Trophoblast cell (in vitro differentiated cells and primary cell): Measurements from ENCODE around the gene MIEF2.

Experiments used
- DNase-seq, 2 donors: peaks; one replicate each; pipeline ENCODE4 v3.0.0-alpha.2; 2016
- H2AFZ ChIP-seq: 2 replicates; pipeline ENCODE4 v1.6.1; 2013; ENCODE audit warnings: low read length, moderate library complexity, mild to moderate bottlenecking; ENCODE audit not compliant: insufficient read depth, poor library complexity
- H2AK5ac ChIP-seq: 2 replicates; pipeline ENCODE4 v1.6.1; 2013; ENCODE audit warnings: mild to moderate bottlenecking, low read length
- H2BK120ac ChIP-seq: 2 replicates; pipeline ENCODE4 v1.6.1; 2013; ENCODE audit warnings: low read length, mild to moderate bottlenecking, moderate library complexity; ENCODE audit not compliant: insufficient read depth, poor library complexity
- H2BK12ac ChIP-seq: 2 replicates; pipeline ENCODE4 v1.6.1; 2013; ENCODE audit warnings: mild to moderate bottlenecking, low read length, moderate library complexity
- H2BK5ac ChIP-seq: 2 replicates; pipeline ENCODE4 v1.6.1; 2013; ENCODE audit warnings: low read length, low read depth, moderate library complexity, mild to moderate bottlenecking; ENCODE audit not compliant: poor library complexity
- H3K14ac ChIP-seq: 2 replicates; pipeline ENCODE4 v1.6.1; 2013; ENCODE audit warnings: mild to moderate bottlenecking, low read length
- H3K18ac ChIP-seq: 2 replicates; pipeline ENCODE4 v1.6.1; 2013; ENCODE audit warnings: mild to moderate bottlenecking, low read length
- H3K23ac ChIP-seq: 2 replicates; pipeline ENCODE4 v1.6.1; 2013; ENCODE audit warnings: low read length
- H3K27ac ChIP-seq: 2 replicates; pipeline ENCODE4 v1.5.1; 2013; ENCODE audit warnings: low read depth, mild to moderate bottlenecking, inconsistent platforms, low read length, moderate library complexity
- H3K27me3 ChIP-seq: 2 replicates; pipeline ENCODE4 v1.6.1; 2013; ENCODE audit warnings: inconsistent platforms, mild to moderate bottlenecking, low read length, moderate library complexity; ENCODE audit not compliant: insufficient read depth
- H3K36me3 ChIP-seq, 2 experiments: 1 replicate in 1 of 2; 2 replicates in 1 of 2; pipeline ENCODE4 v1.6.1; 2013; ENCODE audit warnings: low read length in 2 of 2, mild to moderate bottlenecking in 2 of 2, moderate library complexity in 1 of 2; ENCODE audit not compliant: insufficient read depth in 2 of 2, control insufficient read depth in 1 of 2
- H3K4ac ChIP-seq: 2 replicates; pipeline ENCODE4 v1.6.1; 2013; ENCODE audit warnings: low read depth, mild to moderate bottlenecking, low read length, moderate library complexity
- H3K4me1 ChIP-seq, 2 experiments: 1 replicate in 1 of 2; 2 replicates in 1 of 2; pipeline ENCODE4 v1.6.1; 2013; ENCODE audit warnings: low read length in 2 of 2, mild to moderate bottlenecking in 2 of 2, moderate library complexity in 1 of 2; ENCODE audit not compliant: insufficient read depth in 2 of 2, control insufficient read depth in 1 of 2
- H3K4me2 ChIP-seq: 2 replicates; pipeline ENCODE4 v1.6.1; 2013; ENCODE audit warnings: inconsistent platforms, mild to moderate bottlenecking, low read length, moderate library complexity
- H3K4me3 ChIP-seq: 2 replicates; pipeline ENCODE4 v1.5.1; 2013; ENCODE audit warnings: mild to moderate bottlenecking, low read depth, low read length, inconsistent platforms
- H3K79me1 ChIP-seq: one replicate; pipeline ENCODE4 v1.6.1; 2013; ENCODE audit warnings: low read length
- H3K79me2 ChIP-seq: 2 replicates; pipeline ENCODE4 v1.6.1; 2013; ENCODE audit warnings: low read length, mild to moderate bottlenecking; ENCODE audit not compliant: control insufficient read depth, insufficient read depth, poor library complexity
- H3K9ac ChIP-seq: 2 replicates; pipeline ENCODE4 v1.6.1; 2013; ENCODE audit warnings: mild to moderate bottlenecking, low read length
- H3K9me3 ChIP-seq: 2 replicates; pipeline ENCODE4 v1.6.1; 2013; ENCODE audit warnings: low read depth, mild to moderate bottlenecking, control low read depth, inconsistent platforms, low read length; ENCODE audit not compliant: insufficient read depth
- H4K12ac ChIP-seq: 2 replicates; pipeline ENCODE4 v1.6.1; 2013; ENCODE audit warnings: low read depth, mild to moderate bottlenecking, low read length, moderate library complexity
- H4K8ac ChIP-seq: 2 replicates; pipeline ENCODE4 v1.6.1; 2013; ENCODE audit warnings: low read depth, mild to moderate bottlenecking, low read length, moderate library complexity
- H4K91ac ChIP-seq: one replicate; pipeline ENCODE4 v1.6.1; 2013; ENCODE audit warnings: low read depth, mild to moderate bottlenecking, low read length, moderate library complexity
- WGBS: extraction: QIAGEN DNeasy Blood & Tissue Kit; methylation state at CpG from one replicate; pipeline ENCODE4 v1.1.7; 2013; ENCODE audit warnings: missing lambda C conversion rate; ENCODE audit not compliant: insufficient read length, insufficient coverage; ENCODE audit errors: extremely low coverage; 5-methylcytosine and 5-hydroxymethylcytosine counted together

The MIEF2 gene

DNA sequence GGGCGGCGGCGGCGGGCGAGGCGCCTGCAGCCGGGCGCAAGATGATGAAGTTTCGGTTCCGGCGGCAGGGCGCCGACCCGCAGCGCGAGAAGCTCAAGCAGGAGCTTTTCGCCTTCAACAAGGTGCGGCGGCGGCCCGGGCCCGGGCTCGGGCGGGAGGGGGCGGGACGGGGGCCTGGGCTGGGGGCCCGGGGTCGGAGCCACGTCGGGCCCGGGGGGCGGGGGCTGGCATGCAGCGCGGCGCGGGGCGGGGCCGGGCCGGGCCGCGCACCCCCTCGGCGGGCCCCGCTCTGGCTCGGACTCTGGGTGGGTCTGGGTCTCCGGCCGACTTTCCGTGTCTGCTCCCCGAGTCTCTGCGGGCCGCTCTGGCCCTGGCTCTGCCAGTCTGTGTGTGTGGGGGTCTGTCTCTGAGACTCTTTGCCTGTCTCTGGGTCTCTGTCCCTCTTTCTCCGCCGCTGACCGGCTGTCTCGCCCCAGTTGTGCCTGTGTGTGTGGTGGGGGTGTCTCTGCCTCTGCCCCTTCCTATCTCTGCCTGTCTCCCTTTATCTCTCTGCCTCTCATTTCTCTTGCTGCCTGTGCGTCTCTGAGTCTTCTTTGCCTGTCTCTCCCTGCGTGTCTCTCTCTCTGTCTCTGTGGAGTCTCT is 34.7 kb upstream of the MIEF2 start:
- H2BK5ac ChIP-seq, result peak overlapping the region; percentile 25
- peaks cover 18% of the 10 kb centered on the region for H3K79me1 ChIP-seq
- peaks cover 10% of the 10 kb centered on the region for H3K79me2 ChIP-seq
- WGBS, result no CpG with 5 or more reads among the region's 57 CpGs
- H2AK5ac ChIP-seq, result peak overlapping the region; percentile 8
- H3K4me1 ChIP-seq, result peaks cover 16 to 22% of the 10 kb centered on the region in 2 experiments
- H3K9me3 ChIP-seq, result no peaks in the 10 kb centered on the region
- H3K14ac ChIP-seq, result peak overlapping the region; percentile 75
- peak overlapping the region; percentile 87 for H3K4ac ChIP-seq
- H3K4me3 ChIP-seq, result peak overlapping the region; percentile 78
- DNase-seq, result no peak
- peak overlapping the region; percentile 77 for H4K8ac ChIP-seq
- H3K27ac ChIP-seq, result no peak overlapping the region
- H2BK120ac ChIP-seq, result peak overlapping the region; percentile 26
- peak overlapping the region; percentile 58 for H3K18ac ChIP-seq
- H2AFZ ChIP-seq, result peak overlapping the region; percentile 80
- H4K12ac ChIP-seq, result peak overlapping the region; percentile 70
- H2BK12ac ChIP-seq, result no peak overlapping the region
- peak overlapping the region; percentile 76 for H3K4me2 ChIP-seq
- peak overlapping the region; percentile 77 for H3K9ac ChIP-seq
- peak overlapping the region; percentile 71 for H4K91ac ChIP-seq
- H3K36me3 ChIP-seq, result no peaks in the 10 kb centered on the region
- H3K23ac ChIP-seq, result peak overlapping the region; percentile 4
- no peaks in the 10 kb centered on the region for H3K27me3 ChIP-seq

DNA sequence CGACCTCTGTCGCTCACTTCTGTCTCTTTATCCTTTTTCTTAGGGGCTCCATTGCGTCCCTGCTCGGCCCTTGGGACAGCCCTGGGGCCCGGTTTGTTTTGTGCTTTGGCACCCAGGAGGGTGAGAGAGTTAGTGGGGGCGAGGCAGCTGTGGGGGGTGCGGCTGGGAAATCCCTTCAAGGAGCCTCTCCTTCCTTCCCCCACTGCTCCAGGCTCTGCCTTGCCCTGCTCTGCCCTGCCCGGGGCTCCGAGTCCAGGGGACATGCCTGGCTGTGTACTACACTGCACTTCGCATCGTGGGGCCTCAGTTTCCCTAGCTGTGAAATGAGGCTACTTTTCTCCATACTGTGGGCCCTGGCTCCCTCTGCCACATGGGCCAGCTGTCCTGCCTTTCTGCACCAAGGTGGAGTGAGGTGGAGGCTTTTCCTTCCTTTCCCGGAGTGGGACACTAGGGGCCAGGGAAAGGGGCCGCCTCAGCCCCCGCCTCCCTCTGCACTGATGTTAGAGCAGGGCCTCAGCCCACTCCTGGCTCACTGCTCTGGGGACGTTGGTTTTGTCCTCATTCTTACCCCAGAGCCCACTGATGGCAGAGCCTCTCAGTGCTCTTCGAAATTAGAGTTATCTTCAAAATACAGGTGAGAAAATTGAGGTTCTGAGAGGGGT is 34.0 kb upstream of the MIEF2 start:
- H2AK5ac ChIP-seq, result peak overlapping the region; percentile 8
- peaks cover 16 to 20% of the 10 kb centered on the region in 2 experiments for H3K4me1 ChIP-seq
- peak overlapping the region; percentile 77 for H4K8ac ChIP-seq
- peak overlapping the region; percentile 78 for H3K4me3 ChIP-seq
- H2AFZ ChIP-seq, result no peak overlapping the region
- peak overlapping the region; percentile 4 for H3K23ac ChIP-seq
- peak overlapping the region; percentile 77 for H3K9ac ChIP-seq
- H2BK12ac ChIP-seq, result no peak overlapping the region
- no peak overlapping the region for H2BK120ac ChIP-seq
- H3K79me1 ChIP-seq, result peaks cover 18% of the 10 kb centered on the region
- peak overlapping the region; percentile 71 for H4K91ac ChIP-seq
- peaks cover 10% of the 10 kb centered on the region for H3K79me2 ChIP-seq
- peak overlapping the region; percentile 58 for H3K18ac ChIP-seq
- WGBS, result no CpG with 5 or more reads among the region's 16 CpGs
- DNase-seq, result no peak
- peak overlapping the region; percentile 87 for H3K4ac ChIP-seq
- H3K4me2 ChIP-seq, result peak overlapping the region; percentile 76
- no peaks in the 10 kb centered on the region for H3K9me3 ChIP-seq
- H3K14ac ChIP-seq, result peak overlapping the region; percentile 47
- no peaks in the 10 kb centered on the region for H3K27me3 ChIP-seq
- H3K27ac ChIP-seq, result no peak overlapping the region
- H2BK5ac ChIP-seq, result no peak overlapping the region
- H4K12ac ChIP-seq, result no peak overlapping the region
- H3K36me3 ChIP-seq, result no peaks in the 10 kb centered on the region

- no peak overlapping the region for H3K9ac ChIP-seq
- H3K4me2 ChIP-seq, result no peak overlapping the region
- peaks cover 8% of the 10 kb centered on the region in 2 experiments for H3K36me3 ChIP-seq
- H4K12ac ChIP-seq, result no peak overlapping the region
- H3K79me2 ChIP-seq, result peaks cover 10% of the 10 kb centered on the region
- H3K27ac ChIP-seq, result no peak overlapping the region
- no peak overlapping the region for H2AK5ac ChIP-seq
- peak overlapping the region; percentile 16 for H3K4ac ChIP-seq
- H3K79me1 ChIP-seq, result peaks cover 18% of the 10 kb centered on the region
- H3K4me3 ChIP-seq, result no peak overlapping the region
- no peak overlapping the region for H3K23ac ChIP-seq
- DNase-seq, result no peak
- no peak overlapping the region for H2BK12ac ChIP-seq
- H4K8ac ChIP-seq, result no peak overlapping the region
- H3K18ac ChIP-seq, result no peak overlapping the region
- H3K27me3 ChIP-seq, result no peaks in the 10 kb centered on the region
- no peak overlapping the region for H2AFZ ChIP-seq
- H2BK120ac ChIP-seq, result no peak overlapping the region
- no CpG with 5 or more reads among the region's 5 CpGs for WGBS
- peaks cover 16 to 20% of the 10 kb centered on the region in 2 experiments for H3K4me1 ChIP-seq
- no peaks in the 10 kb centered on the region for H3K9me3 ChIP-seq
- H2BK5ac ChIP-seq, result no peak overlapping the region
- no peak overlapping the region for H3K14ac ChIP-seq
- H4K91ac ChIP-seq, result no peak overlapping the region
These were observed 32.8 kb upstream of the MIEF2 start for GRCh38 chr17:18227635-18228034.

GRCh38 chr17:18228176-18228682 is 32.2 kb upstream of the MIEF2 start:
- Histone ChIP-seq H3K9me3 (no peaks in the 10 kb centered on the region), H3K36me3 (peaks cover 13% of the 10 kb centered on the region in 2 experiments), H3K27ac (no peak overlapping the region), H4K8ac (no peak overlapping the region), H2AK5ac (no peak overlapping the region), H3K9ac (no peak overlapping the region), H4K12ac (no peak overlapping the region), H2BK5ac (no peak overlapping the region), H3K23ac (no peak overlapping the region), H3K27me3 (no peaks in the 10 kb centered on the region), H2AFZ (no peak overlapping the region), H3K18ac (no peak overlapping the region), H3K4me2 (no peak overlapping the region), H2BK12ac (no peak overlapping the region), H3K4me1 (peaks cover 16 to 20% of the 10 kb centered on the region in 2 experiments), H3K79me1 (peaks cover 18% of the 10 kb centered on the region), H3K4ac (no peak overlapping the region), H3K4me3 (no peak overlapping the region), H3K14ac (no peak overlapping the region), H2BK120ac (no peak overlapping the region), H3K79me2 (peaks cover 10% of the 10 kb centered on the region), H4K91ac (no peak overlapping the region)
- no peak for DNase-seq
- WGBS, result no CpG with 5 or more reads among the region's 10 CpGs
